Left ventricle myocardium inferior (tissue), 1 donor: ENCODE results near the gene ACOX2. TPM values are rescaled to one million over a fixed set of nuclear protein-coding genes. Genes with fewer than 3 reads are reported as not detected.
A peak's percentile ranks its signal among the peaks of the same experiment; 100 is the strongest.

ENCODE experiments used
- DNase-seq: peaks from one replicate; pipeline ENCODE4 v3.0.0-alpha.2; 2020
- H3K27ac ChIP-seq: fragments of 200-600 bp; replicated peaks from 2 replicates; pipeline ENCODE4 v1.8.0; 2021
- H3K27me3 ChIP-seq: fragments of 200-600 bp; 2 replicates; pipeline ENCODE4 v1.8.0; 2021; ENCODE audit warnings: low read depth
- H3K36me3 ChIP-seq: fragments of 200-600 bp; 2 replicates; pipeline ENCODE4 v1.8.0; 2021
- H3K4me1 ChIP-seq: fragments of 200-600 bp; 2 replicates; pipeline ENCODE4 v1.8.0; 2021
- H3K4me3 ChIP-seq: fragments of 200-600 bp; 2 replicates; pipeline ENCODE4 v1.8.0; 2021; ENCODE audit warnings: mild to moderate bottlenecking, moderate library complexity
- H3K9me3 ChIP-seq: fragments of 200-600 bp; replicated peaks from 2 replicates; pipeline ENCODE4 v1.8.0; 2021
- CTCF ChIP-seq: fragments of 200-600 bp; IDR thresholded peaks from 2 replicates; pipeline ENCODE4 v1.8.0; 2021; ENCODE audit warnings: antibody characterized with exemption, mild to moderate bottlenecking, borderline replicate concordance
- intact Hi-C: fragments of 100-400 bp; cut with micrococcal nuclease; formaldehyde crosslinking; loops from one replicate; pipeline ENCODE4 v1.11.0; 2022
- total RNA-seq: library from RNA; stranded (reverse); fragmentation: NEBNext Ultra II Directional; extraction: Animal tissue kit (Norgen Biotek cat#: 25700); gene quantifications from one replicate; pipeline ENCODE4 v1.2.1, GENCODE V29; 2021
- donor health status: DM: no; HTN: yes; CAD: no; lungs with severe emphysema.

Gene ACOX2
- total RNA-seq, 1 donor from 2014 or later = 37.2 TPM

- peaks cover 13% of the 10 kb centered on the region for H3K4me1 ChIP-seq
- intact Hi-C loops = no loop called here
- TF ChIP-seq CTCF = no peak
- H3K4me3 ChIP-seq = no peak overlapping the region
- no peaks in the 10 kb centered on the region for H3K9me3 ChIP-seq
- DNase-seq = no peak
- H3K27ac ChIP-seq = no peak overlapping the region
- no peaks in the 10 kb centered on the region for H3K27me3 ChIP-seq
- H3K36me3 ChIP-seq = no peaks in the 10 kb centered on the region
These were observed 72.1 kb downstream of the ACOX2 start for GRCh38 chr3:58464866-58465265.

GRCh38 chr3:58463942-58464271, 73.1 kb downstream of the ACOX2 start:
- peaks cover 13% of the 10 kb centered on the region for H3K4me1 ChIP-seq
- H3K36me3 ChIP-seq = no peaks in the 10 kb centered on the region
- H3K4me3 ChIP-seq = peak overlapping the region; percentile 53
- H3K27ac ChIP-seq = no peak overlapping the region
- no peak for TF ChIP-seq CTCF
- no peaks in the 10 kb centered on the region for H3K9me3 ChIP-seq
- no peaks in the 10 kb centered on the region for H3K27me3 ChIP-seq
- intact Hi-C loops = no loop called here
- no peak for DNase-seq

- Histone ChIP-seq H3K27me3 (no peaks in the 10 kb centered on the region), H3K36me3 (no peaks in the 10 kb centered on the region), H3K4me1 (peaks cover 13% of the 10 kb centered on the region), H3K27ac (no peak overlapping the region), H3K4me3 (peak overlapping the region; percentile 53), H3K9me3 (no peaks in the 10 kb centered on the region)
- peak; percentile 83 for TF ChIP-seq CTCF
- intact Hi-C loops = no loop called here
- peak; percentile 62 for DNase-seq
These were observed 73.6 kb downstream of the ACOX2 start for GRCh38 chr3:58463181-58463941.

- TF ChIP-seq CTCF = no peak
- H3K4me1 ChIP-seq = peaks cover 13% of the 10 kb centered on the region
- H3K9me3 ChIP-seq = no peaks in the 10 kb centered on the region
- no peaks in the 10 kb centered on the region for H3K36me3 ChIP-seq
- H3K27ac ChIP-seq = no peak overlapping the region
- H3K4me3 ChIP-seq = no peak overlapping the region
- no peaks in the 10 kb centered on the region for H3K27me3 ChIP-seq
- no peak for DNase-seq
- intact Hi-C loops = no loop called here
These were observed 74.2 kb downstream of the ACOX2 start for GRCh38 chr3:58462829-58463180.

- peaks cover 13% of the 10 kb centered on the region for H3K4me1 ChIP-seq
- peaks cover 6% of the 10 kb centered on the region for H3K36me3 ChIP-seq
- H3K4me3 ChIP-seq = no peak overlapping the region
- intact Hi-C loops = no loop called here
- no peak for TF ChIP-seq CTCF
- no peak overlapping the region for H3K27ac ChIP-seq
- no peak for DNase-seq
- peaks cover 24% of the 10 kb centered on the region for H3K9me3 ChIP-seq
- no peaks in the 10 kb centered on the region for H3K27me3 ChIP-seq
These were observed 77.8 kb downstream of the ACOX2 start for GRCh38 chr3:58459160-58459559.

Other genes with a start within 250 kb of the ACOX2 start
- 22.7 TPM for gene RPP14, start 230.9 kb downstream of the ACOX2 start, total RNA-seq
- 13.0 TPM for gene HTD2, start 230.7 kb downstream of the ACOX2 start, total RNA-seq
- gene PXK, start 204.3 kb downstream of the ACOX2 start, total RNA-seq = 9.2 TPM
- gene PDHB, start 103.4 kb downstream of the ACOX2 start, total RNA-seq = 195 TPM
- gene KCTD6, start 45.1 kb downstream of the ACOX2 start, total RNA-seq = 6.2 TPM
- gene FAM107A, start 40.2 kb upstream of the ACOX2 start, total RNA-seq = 115 TPM
- gene FAM3D, start 129.6 kb upstream of the ACOX2 start, total RNA-seq = 0.16 TPM